GM12801 (cell line): Measurements from ENCODE around the gene CTNND2.

Source experiments
- CTCF ChIP-seq: IDR thresholded peaks from one replicate; pipeline ENCODE4 v1.5.1; 2011; ENCODE audit warnings: control low read depth; ENCODE audit not compliant: insufficient read length; ENCODE audit errors: extremely low read depth

CTNND2 gene

GRCh38 chr5:11520241-11520930 lies 383.9 kb downstream of the CTNND2 start:
- TF ChIP-seq CTCF = no peak

- no peak for TF ChIP-seq CTCF
Measured at GRCh38 chr5:11519236-11519635, 385.0 kb downstream of the CTNND2 start.

- TF ChIP-seq CTCF = no peak
Measured at GRCh38 chr5:11518676-11519075, 385.6 kb downstream of the CTNND2 start.

GRCh38 chr5:11514705-11515432 lies 389.4 kb downstream of the CTNND2 start:
- no peak for TF ChIP-seq CTCF

- TF ChIP-seq CTCF = no peak
Measured at GRCh38 chr5:11511878-11512277, 392.4 kb downstream of the CTNND2 start.

GRCh38 chr5:11510889-11511288 lies 393.4 kb downstream of the CTNND2 start:
- no peak for TF ChIP-seq CTCF

GRCh38 chr5:11509793-11510192 lies 394.5 kb downstream of the CTNND2 start:
- no peak for TF ChIP-seq CTCF
